ENCODE results near the gene SIK3. TPM values are rescaled to one million over a fixed set of nuclear protein-coding genes. Genes with fewer than 3 reads are reported as not detected.

Gene SIK3
- total and polyA plus RNA-seq, 2 experiments from 2014 or later: 6.1 to 33.9 TPM

DNA sequence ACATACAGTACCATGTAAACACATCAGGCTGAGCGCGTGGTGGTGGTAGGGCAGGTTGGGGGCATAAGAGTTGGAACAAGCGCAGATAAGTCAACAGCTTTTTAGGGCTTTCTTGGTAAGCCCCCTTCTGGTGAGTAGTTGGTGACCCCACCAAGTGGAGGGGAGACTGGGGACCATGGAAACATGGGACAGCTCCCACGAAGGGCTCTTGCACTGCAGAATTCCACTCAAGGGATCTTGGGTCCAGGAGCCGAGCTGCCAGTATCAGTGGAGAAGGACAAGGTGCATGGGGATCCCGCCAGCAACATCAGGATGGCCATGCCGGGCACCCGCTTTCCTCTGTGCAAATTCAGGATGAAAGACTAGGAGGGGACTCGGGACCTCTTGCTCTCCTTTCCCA, 254.6 kb downstream of the SIK3 start:
- Mint-ChIP-seq H3K4me1 (peaks cover 9% of the 10 kb centered on the region), H3K27ac (no peak overlapping the region), H3K27me3 (ENCODE audit: insufficient read depth, low read depth, poor library complexity) (peaks cover 6% of the 10 kb centered on the region), H3K4me3 (no peak overlapping the region), H3K36me3 (ENCODE audit: low read depth) (peaks cover 30% of the 10 kb centered on the region), H3K9me3 (no peaks in the 10 kb centered on the region)
- ATAC-seq: no peak
- Histone ChIP-seq H3K4me3 (no peak overlapping the region), H4K20me1 (replicated peaks; ENCODE audit: insufficient read depth) (no peaks in the 10 kb centered on the region), H3K36me3 (ENCODE audit: insufficient read depth) (no peaks in the 10 kb centered on the region; the same call in 1 of the 2 replicates), H3F3A (replicated peaks; ENCODE audit: low read depth) (no peaks in the 10 kb centered on the region), H3K27me3 (ENCODE audit: insufficient read depth) (no peaks in the 10 kb centered on the region), H3K4me1 (ENCODE audit: insufficient read depth) (no peaks in the 10 kb centered on the region), H3K27ac (ENCODE audit: low read depth) (no peak overlapping the region), H3K9me2 (ENCODE audit: insufficient read depth) (no peaks in the 10 kb centered on the region), H2AFZ (no peak overlapping the region), H3K4me2 (no peak overlapping the region), H3K79me2 (replicated peaks; ENCODE audit: insufficient read depth) (no peaks in the 10 kb centered on the region)
- TF ChIP-seq, protein P1, sequence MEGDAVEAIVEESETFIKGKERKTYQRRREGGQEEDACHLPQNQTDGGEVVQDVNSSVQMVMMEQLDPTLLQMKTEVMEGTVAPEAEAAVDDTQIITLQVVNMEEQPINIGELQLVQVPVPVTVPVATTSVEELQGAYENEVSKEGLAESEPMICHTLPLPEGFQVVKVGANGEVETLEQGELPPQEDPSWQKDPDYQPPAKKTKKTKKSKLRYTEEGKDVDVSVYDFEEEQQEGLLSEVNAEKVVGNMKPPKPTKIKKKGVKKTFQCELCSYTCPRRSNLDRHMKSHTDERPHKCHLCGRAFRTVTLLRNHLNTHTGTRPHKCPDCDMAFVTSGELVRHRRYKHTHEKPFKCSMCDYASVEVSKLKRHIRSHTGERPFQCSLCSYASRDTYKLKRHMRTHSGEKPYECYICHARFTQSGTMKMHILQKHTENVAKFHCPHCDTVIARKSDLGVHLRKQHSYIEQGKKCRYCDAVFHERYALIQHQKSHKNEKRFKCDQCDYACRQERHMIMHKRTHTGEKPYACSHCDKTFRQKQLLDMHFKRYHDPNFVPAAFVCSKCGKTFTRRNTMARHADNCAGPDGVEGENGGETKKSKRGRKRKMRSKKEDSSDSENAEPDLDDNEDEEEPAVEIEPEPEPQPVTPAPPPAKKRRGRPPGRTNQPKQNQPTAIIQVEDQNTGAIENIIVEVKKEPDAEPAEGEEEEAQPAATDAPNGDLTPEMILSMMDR (conservative IDR thresholded peaks at IDR 0.05; ENCODE audit: low read depth in 2 of 2): no peak
- TF ChIP-seq POLR2AphosphoS5 (IDR thresholded peaks at IDR 0.05; ENCODE audit: low read depth): no peak
- TF ChIP-seq, protein P2, sequence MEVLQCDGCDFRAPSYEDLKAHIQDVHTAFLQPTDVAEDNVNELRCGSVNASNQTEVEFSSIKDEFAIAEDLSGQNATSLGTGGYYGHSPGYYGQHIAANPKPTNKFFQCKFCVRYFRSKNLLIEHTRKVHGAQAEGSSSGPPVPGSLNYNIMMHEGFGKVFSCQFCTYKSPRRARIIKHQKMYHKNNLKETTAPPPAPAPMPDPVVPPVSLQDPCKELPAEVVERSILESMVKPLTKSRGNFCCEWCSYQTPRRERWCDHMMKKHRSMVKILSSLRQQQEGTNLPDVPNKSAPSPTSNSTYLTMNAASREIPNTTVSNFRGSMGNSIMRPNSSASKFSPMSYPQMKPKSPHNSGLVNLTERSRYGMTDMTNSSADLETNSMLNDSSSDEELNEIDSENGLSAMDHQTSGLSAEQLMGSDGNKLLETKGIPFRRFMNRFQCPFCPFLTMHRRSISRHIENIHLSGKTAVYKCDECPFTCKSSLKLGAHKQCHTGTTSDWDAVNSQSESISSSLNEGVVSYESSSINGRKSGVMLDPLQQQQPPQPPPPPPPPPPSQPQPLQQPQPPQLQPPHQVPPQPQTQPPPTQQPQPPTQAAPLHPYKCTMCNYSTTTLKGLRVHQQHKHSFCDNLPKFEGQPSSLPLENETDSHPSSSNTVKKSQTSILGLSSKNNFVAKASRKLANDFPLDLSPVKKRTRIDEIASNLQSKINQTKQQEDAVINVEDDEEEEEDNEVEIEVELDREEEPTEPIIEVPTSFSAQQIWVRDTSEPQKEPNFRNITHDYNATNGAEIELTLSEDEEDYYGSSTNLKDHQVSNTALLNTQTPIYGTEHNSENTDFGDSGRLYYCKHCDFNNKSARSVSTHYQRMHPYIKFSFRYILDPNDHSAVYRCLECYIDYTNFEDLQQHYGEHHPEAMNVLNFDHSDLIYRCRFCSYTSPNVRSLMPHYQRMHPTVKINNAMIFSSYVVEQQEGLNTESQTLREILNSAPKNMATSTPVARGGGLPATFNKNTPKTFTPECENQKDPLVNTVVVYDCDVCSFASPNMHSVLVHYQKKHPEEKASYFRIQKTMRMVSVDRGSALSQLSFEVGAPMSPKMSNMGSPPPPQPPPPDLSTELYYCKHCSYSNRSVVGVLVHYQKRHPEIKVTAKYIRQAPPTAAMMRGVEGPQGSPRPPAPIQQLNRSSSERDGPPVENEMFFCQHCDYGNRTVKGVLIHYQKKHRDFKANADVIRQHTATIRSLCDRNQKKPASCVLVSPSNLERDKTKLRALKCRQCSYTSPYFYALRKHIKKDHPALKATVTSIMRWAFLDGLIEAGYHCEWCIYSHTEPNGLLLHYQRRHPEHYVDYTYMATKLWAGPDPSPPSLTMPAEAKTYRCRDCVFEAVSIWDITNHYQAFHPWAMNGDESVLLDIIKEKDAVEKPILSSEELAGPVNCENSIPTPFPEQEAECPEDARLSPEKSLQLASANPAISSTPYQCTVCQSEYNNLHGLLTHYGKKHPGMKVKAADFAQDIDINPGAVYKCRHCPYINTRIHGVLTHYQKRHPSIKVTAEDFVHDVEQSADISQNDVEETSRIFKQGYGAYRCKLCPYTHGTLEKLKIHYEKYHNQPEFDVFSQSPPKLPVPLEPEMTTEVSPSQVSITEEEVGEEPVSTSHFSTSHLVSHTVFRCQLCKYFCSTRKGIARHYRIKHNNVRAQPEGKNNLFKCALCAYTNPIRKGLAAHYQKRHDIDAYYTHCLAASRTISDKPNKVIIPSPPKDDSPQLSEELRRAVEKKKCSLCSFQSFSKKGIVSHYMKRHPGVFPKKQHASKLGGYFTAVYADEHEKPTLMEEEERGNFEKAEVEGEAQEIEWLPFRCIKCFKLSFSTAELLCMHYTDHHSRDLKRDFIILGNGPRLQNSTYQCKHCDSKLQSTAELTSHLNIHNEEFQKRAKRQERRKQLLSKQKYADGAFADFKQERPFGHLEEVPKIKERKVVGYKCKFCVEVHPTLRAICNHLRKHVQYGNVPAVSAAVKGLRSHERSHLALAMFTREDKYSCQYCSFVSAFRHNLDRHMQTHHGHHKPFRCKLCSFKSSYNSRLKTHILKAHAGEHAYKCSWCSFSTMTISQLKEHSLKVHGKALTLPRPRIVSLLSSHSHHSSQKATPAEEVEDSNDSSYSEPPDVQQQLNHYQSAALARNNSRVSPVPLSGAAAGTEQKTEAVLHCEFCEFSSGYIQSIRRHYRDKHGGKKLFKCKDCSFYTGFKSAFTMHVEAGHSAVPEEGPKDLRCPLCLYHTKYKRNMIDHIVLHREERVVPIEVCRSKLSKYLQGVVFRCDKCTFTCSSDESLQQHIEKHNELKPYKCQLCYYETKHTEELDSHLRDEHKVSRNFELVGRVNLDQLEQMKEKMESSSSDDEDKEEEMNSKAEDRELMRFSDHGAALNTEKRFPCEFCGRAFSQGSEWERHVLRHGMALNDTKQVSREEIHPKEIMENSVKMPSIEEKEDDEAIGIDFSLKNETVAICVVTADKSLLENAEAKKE (CRISPR knock-in tag; IDR thresholded peaks at IDR 0.05): no peak
- TF ChIP-seq CREB1 (CRISPR knock-in tag; IDR thresholded peaks at IDR 0.05; ENCODE audit: low read depth): no peak
- no peak for TF ChIP-seq JUNB (IDR thresholded peaks at IDR 0.05; ENCODE audit: unreplicated experiment)
- TF ChIP-seq, protein P3, sequence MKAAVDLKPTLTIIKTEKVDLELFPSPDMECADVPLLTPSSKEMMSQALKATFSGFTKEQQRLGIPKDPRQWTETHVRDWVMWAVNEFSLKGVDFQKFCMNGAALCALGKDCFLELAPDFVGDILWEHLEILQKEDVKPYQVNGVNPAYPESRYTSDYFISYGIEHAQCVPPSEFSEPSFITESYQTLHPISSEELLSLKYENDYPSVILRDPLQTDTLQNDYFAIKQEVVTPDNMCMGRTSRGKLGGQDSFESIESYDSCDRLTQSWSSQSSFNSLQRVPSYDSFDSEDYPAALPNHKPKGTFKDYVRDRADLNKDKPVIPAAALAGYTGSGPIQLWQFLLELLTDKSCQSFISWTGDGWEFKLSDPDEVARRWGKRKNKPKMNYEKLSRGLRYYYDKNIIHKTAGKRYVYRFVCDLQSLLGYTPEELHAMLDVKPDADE (IDR thresholded peaks at IDR 0.05): no peak
- no peak for TF ChIP-seq EZH2phosphoT487 (IDR thresholded peaks at IDR 0.05; ENCODE audit: unreplicated experiment)
- no peak for TF ChIP-seq ZNF114 (CRISPR knock-in tag; IDR thresholded peaks at IDR 0.05)
- no peak for TF ChIP-seq STAT1 (IDR thresholded peaks at IDR 0.05; ENCODE audit: unreplicated experiment)
- no peak for TF ChIP-seq ZNF331 (CRISPR knock-in tag; IDR thresholded peaks at IDR 0.05; ENCODE audit: low read depth)
- TF ChIP-seq NANOG (IDR thresholded peaks at IDR 0.05; ENCODE audit: borderline replicate concordance): no peak
- TF ChIP-seq, protein P4, sequence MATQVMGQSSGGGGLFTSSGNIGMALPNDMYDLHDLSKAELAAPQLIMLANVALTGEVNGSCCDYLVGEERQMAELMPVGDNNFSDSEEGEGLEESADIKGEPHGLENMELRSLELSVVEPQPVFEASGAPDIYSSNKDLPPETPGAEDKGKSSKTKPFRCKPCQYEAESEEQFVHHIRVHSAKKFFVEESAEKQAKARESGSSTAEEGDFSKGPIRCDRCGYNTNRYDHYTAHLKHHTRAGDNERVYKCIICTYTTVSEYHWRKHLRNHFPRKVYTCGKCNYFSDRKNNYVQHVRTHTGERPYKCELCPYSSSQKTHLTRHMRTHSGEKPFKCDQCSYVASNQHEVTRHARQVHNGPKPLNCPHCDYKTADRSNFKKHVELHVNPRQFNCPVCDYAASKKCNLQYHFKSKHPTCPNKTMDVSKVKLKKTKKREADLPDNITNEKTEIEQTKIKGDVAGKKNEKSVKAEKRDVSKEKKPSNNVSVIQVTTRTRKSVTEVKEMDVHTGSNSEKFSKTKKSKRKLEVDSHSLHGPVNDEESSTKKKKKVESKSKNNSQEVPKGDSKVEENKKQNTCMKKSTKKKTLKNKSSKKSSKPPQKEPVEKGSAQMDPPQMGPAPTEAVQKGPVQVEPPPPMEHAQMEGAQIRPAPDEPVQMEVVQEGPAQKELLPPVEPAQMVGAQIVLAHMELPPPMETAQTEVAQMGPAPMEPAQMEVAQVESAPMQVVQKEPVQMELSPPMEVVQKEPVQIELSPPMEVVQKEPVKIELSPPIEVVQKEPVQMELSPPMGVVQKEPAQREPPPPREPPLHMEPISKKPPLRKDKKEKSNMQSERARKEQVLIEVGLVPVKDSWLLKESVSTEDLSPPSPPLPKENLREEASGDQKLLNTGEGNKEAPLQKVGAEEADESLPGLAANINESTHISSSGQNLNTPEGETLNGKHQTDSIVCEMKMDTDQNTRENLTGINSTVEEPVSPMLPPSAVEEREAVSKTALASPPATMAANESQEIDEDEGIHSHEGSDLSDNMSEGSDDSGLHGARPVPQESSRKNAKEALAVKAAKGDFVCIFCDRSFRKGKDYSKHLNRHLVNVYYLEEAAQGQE (IDR thresholded peaks at IDR 0.05; ENCODE audit: unreplicated experiment): no peak
- no peak for TF ChIP-seq EZH2 (IDR thresholded peaks at IDR 0.05; ENCODE audit: low read depth, unreplicated experiment)
- DNase-seq (ENCODE audit: low spot score): no peak

All from GM23338 (cell line).